A673 (cell line): ENCODE measurements around the gene CSPG4. TPM values are rescaled to one million over a fixed set of nuclear protein-coding genes. Genes with fewer than 3 reads are reported as not detected.

Experiments
- BruUV-seq: library from RNA; stranded (reverse); fragments of 400-500 nt; replicated peaks from 2 replicates; lab custom pipeline; 2021; lab: Mats Ljungman, UMichigan
- CTCF ChIA-PET: fragments of 300-600 bp; sonication (Branson Sonifier 250); formaldehyde crosslinking; loops from one replicate; lab custom pipeline; 2022; ENCODE audit warnings: antibody characterized with exemption; lab: Charles Lee
- POLR2A ChIA-PET: fragments of 300-600 bp; sonication (Branson Sonifier 250); formaldehyde crosslinking; loops from one replicate; lab custom pipeline; 2022; ENCODE audit warnings: antibody characterized with exemption; ENCODE audit not compliant: low non-redundant PET; lab: Charles Lee
- DNase-seq: peaks from one replicate; pipeline ENCODE4 v3.0.0-alpha.2; 2015; ENCODE audit warnings: low spot score
- H3K27ac ChIP-seq: fragments of 200-600 bp; sonication (generic); 2 replicates; pipeline ENCODE4 v1.5.1; 2016; ENCODE audit warnings: mixed run types, low read depth, mild to moderate bottlenecking, mixed read lengths, antibody characterized with exemption, low read length; ENCODE audit not compliant: poor library complexity, severe bottlenecking
- H3K27me3 ChIP-seq: fragments of 200-600 bp; sonication (generic); replicated peaks from 2 replicates; pipeline ENCODE4 v1.6.1; 2017; ENCODE audit warnings: mixed run types, low read depth, mild to moderate bottlenecking, mixed read lengths, antibody characterized with exemption, low read length; ENCODE audit not compliant: insufficient read depth, poor library complexity
- H3K36me3 ChIP-seq: fragments of 200-600 bp; sonication (generic); 2 replicates; pipeline ENCODE4 v1.6.1; 2016; ENCODE audit warnings: mixed run types, mild to moderate bottlenecking, mixed read lengths, antibody characterized with exemption, low read length; ENCODE audit not compliant: insufficient read depth, poor library complexity, severe bottlenecking
- H3K4me1 ChIP-seq: fragments of 200-600 bp; sonication (generic); 2 replicates; pipeline ENCODE4 v1.6.1; 2017; ENCODE audit warnings: mixed run types, mild to moderate bottlenecking, mixed read lengths, antibody characterized with exemption, low read length; ENCODE audit not compliant: insufficient read depth, poor library complexity, severe bottlenecking
- H3K4me3 ChIP-seq: fragments of 200-600 bp; sonication (generic); 2 replicates; pipeline ENCODE4 v1.5.1; 2016; ENCODE audit warnings: low read depth, mixed run types, mild to moderate bottlenecking, mixed read lengths, low read length; ENCODE audit not compliant: poor library complexity, severe bottlenecking
- H3K9me3 ChIP-seq: fragments of 200-600 bp; sonication (generic); 2 replicates; pipeline ENCODE4 v1.6.1; 2016; ENCODE audit warnings: mixed run types, low read depth, mild to moderate bottlenecking, mixed read lengths, antibody characterized with exemption, low read length; ENCODE audit not compliant: poor library complexity, severe bottlenecking
- CTCF ChIP-seq: fragments of 300-800, 200-600 bp; sonication (generic); conservative IDR thresholded peaks from 2 replicates; pipeline ENCODE4 v1.5.1; 2017; ENCODE audit warnings: low read depth, mild to moderate bottlenecking, antibody characterized with exemption, low read length, moderate library complexity, mixed read lengths
- EZH2 ChIP-seq: fragments of 200-600 bp; sonication (generic); IDR thresholded peaks from 2 replicates; pipeline ENCODE4 v1.6.1; 2017; ENCODE audit warnings: borderline replicate concordance, low read depth, mild to moderate bottlenecking, mixed read lengths, antibody characterized with exemption, low read length; ENCODE audit not compliant: poor library complexity, severe bottlenecking
- intact Hi-C: fragments of 100-400 bp; cut with micrococcal nuclease; formaldehyde crosslinking; loops from one replicate; pipeline ENCODE4 v1.10.0; 2022; ENCODE audit not compliant: unreplicated experiment
- total RNA-seq: library from RNA; stranded (reverse); gene quantifications from 2 replicates; pipeline ENCODE4 v1.2.3, GENCODE V29; 2021

Gene CSPG4
- total RNA-seq, 1 experiment from 2014 or later, result 0.11 TPM

- no peak overlapping the region for H3K4me3 ChIP-seq
- CTCF ChIA-PET, result no interaction called here
- H3K4me1 ChIP-seq, result no peaks in the 10 kb centered on the region
- BruUV-seq, result no TSS peak
- intact Hi-C loops, result no loop called here
- H3K9me3 ChIP-seq, result no peaks in the 10 kb centered on the region
- POLR2A ChIA-PET, result no interaction called here
- no peaks in the 10 kb centered on the region for H3K36me3 ChIP-seq
- no peak overlapping the region for H3K27ac ChIP-seq
- TF ChIP-seq CTCF (no peak), EZH2 (no peak)
- DNase-seq, result no peak
- H3K27me3 ChIP-seq, result no peaks in the 10 kb centered on the region
Measured at GRCh38 chr15:75688831-75689230, 23.8 kb downstream of the CSPG4 start.

- Histone ChIP-seq H3K4me3 (no peak overlapping the region), H3K27ac (no peak overlapping the region), H3K4me1 (no peaks in the 10 kb centered on the region), H3K9me3 (no peaks in the 10 kb centered on the region), H3K27me3 (no peaks in the 10 kb centered on the region), H3K36me3 (no peaks in the 10 kb centered on the region)
- no peak for DNase-seq
- intact Hi-C loops, result no loop called here
- no peak for TF ChIP-seq EZH2
- TF ChIP-seq CTCF, result no peak
- ChIA-PET CTCF (no interaction called here), POLR2A (no interaction called here)
- no TSS peak for BruUV-seq
Measured at GRCh38 chr15:75688278-75688557, 24.4 kb downstream of the CSPG4 start.

- CTCF ChIA-PET, result no interaction called here
- intact Hi-C loops, result no loop called here
- no peak for TF ChIP-seq CTCF
- TF ChIP-seq EZH2, result no peak
Measured at GRCh38 chr15:75687486-75688277, 25.0 kb downstream of the CSPG4 start.

More at GRCh38 chr15:75687486-75688277, 25.0 kb downstream of the CSPG4 start:
- no peaks in the 10 kb centered on the region for H3K4me1 ChIP-seq
- H3K27ac ChIP-seq, result no peak overlapping the region
- no peaks in the 10 kb centered on the region for H3K36me3 ChIP-seq
- no TSS peak for BruUV-seq
- DNase-seq, result no peak
- no peaks in the 10 kb centered on the region for H3K9me3 ChIP-seq
- H3K27me3 ChIP-seq, result no peaks in the 10 kb centered on the region
- POLR2A ChIA-PET, result no interaction called here
- H3K4me3 ChIP-seq, result no peak overlapping the region
